HG03439 (cell line): ENCODE results near the gene GDI2.
"Not testable (repeated sequence)": the region's sequence is repeated elsewhere in the genome, so short reads cannot be mapped to it uniquely, and the experiment has no call there.

Experiments
- ATAC-seq: cut with Tn5 transposase; IDR thresholded peaks from one replicate; pipeline ENCODE4 v1.9.1; 2021; ENCODE audit warnings: mild to moderate bottlenecking, moderate library complexity; ENCODE audit not compliant: unreplicated experiment

GDI2 gene

GRCh38 chr10:5788969-5789368, 24.3 kb downstream of the GDI2 start:
- ATAC-seq, result no peak

GRCh38 chr10:5783300-5783699, 29.9 kb downstream of the GDI2 start:
- no peak for ATAC-seq

GRCh38 chr10:5782174-5782573, 31.1 kb downstream of the GDI2 start:
- no peak for ATAC-seq

- ATAC-seq, result no peak
Observed at GRCh38 chr10:5779730-5780129, 33.5 kb downstream of the GDI2 start.

- ATAC-seq, result not testable (repeated sequence)
Observed at GRCh38 chr10:5777758-5778157, 35.5 kb downstream of the GDI2 start.

- no peak for ATAC-seq
Observed at GRCh38 chr10:5776881-5777197, 36.4 kb downstream of the GDI2 start.

GRCh38 chr10:5776136-5776880, 36.9 kb downstream of the GDI2 start:
- no peak for ATAC-seq

GRCh38 chr10:5775685-5776084, 37.5 kb downstream of the GDI2 start:
- no peak for ATAC-seq

GRCh38 chr10:5774987-5775620, 38.1 kb downstream of the GDI2 start:
- ATAC-seq, result no peak

GRCh38 chr10:5766189-5766588, 47.0 kb downstream of the GDI2 start:
- no peak for ATAC-seq

- ATAC-seq, result no peak
Observed at GRCh38 chr10:5765617-5766016, 47.6 kb downstream of the GDI2 start.

- ATAC-seq, result no peak
Observed at GRCh38 chr10:5764422-5765297, 48.6 kb downstream of the GDI2 start.

- no peak for ATAC-seq
Observed at GRCh38 chr10:5762531-5762930, 50.7 kb downstream of the GDI2 start.

- no peak for ATAC-seq
Observed at GRCh38 chr10:5761220-5761619, 52.0 kb downstream of the GDI2 start.

- no peak for ATAC-seq
Observed at GRCh38 chr10:5760515-5760914, 52.7 kb downstream of the GDI2 start.

- ATAC-seq, result no peak
Observed at GRCh38 chr10:5758927-5759326, 54.3 kb downstream of the GDI2 start.

- ATAC-seq, result no peak
Observed at GRCh38 chr10:5757766-5758517, 55.3 kb downstream of the GDI2 start.

GRCh38 chr10:5752301-5752871, 60.8 kb downstream of the GDI2 start:
- ATAC-seq, result no peak

GRCh38 chr10:5751601-5752253, 61.5 kb downstream of the GDI2 start:
- no peak for ATAC-seq

- ATAC-seq, result no peak
Observed at GRCh38 chr10:5748394-5748803, 64.8 kb downstream of the GDI2 start.
